ENCODE results near the gene ASIP.
"Not testable (repeated sequence)": the region's sequence is repeated elsewhere in the genome, so short reads cannot be mapped to it uniquely, and the experiment has no call there.

The ASIP gene

GRCh38 chr20:34242879-34243278 lies 1.7 kb downstream of the ASIP start:
- no peak for DNase-seq (ENCODE audit: low read depth in 3 of 3)

GRCh38 chr20:34243377-34243776 lies 2.2 kb downstream of the ASIP start:
- no peak for DNase-seq (ENCODE audit: low read depth in 3 of 3)

GRCh38 chr20:34246126-34246626 lies 5.0 kb downstream of the ASIP start:
- DNase-seq (ENCODE audit: low read depth in 3 of 3), result no peak

- no peak for DNase-seq (ENCODE audit: low read depth in 3 of 3)
These were observed 8.1 kb downstream of the ASIP start for GRCh38 chr20:34249291-34249690.

- no peak for DNase-seq (ENCODE audit: low read depth in 3 of 3)
These were observed 8.8 kb downstream of the ASIP start for GRCh38 chr20:34250005-34250404.

- DNase-seq (ENCODE audit: low read depth in 3 of 3), result no peak
These were observed 10.4 kb downstream of the ASIP start for GRCh38 chr20:34251619-34252018.

GRCh38 chr20:34252431-34253086 lies 11.3 kb downstream of the ASIP start:
- DNase-seq (ENCODE audit: low read depth in 3 of 3), result not testable (repeated sequence)

- no peak for DNase-seq (ENCODE audit: low read depth in 3 of 3)
These were observed 13.8 kb downstream of the ASIP start for GRCh38 chr20:34254979-34255378.

GRCh38 chr20:34256629-34257124 lies 15.5 kb downstream of the ASIP start:
- DNase-seq (ENCODE audit: low read depth in 3 of 3), result no peak

- no peak for DNase-seq (ENCODE audit: low read depth in 3 of 3)
These were observed 19.2 kb downstream of the ASIP start for GRCh38 chr20:34260208-34260942.

- DNase-seq (ENCODE audit: low read depth in 3 of 3), result no peak
These were observed 21.5 kb downstream of the ASIP start for GRCh38 chr20:34262488-34263288.

- not testable (repeated sequence) for DNase-seq (ENCODE audit: low read depth in 3 of 3)
These were observed 22.2 kb downstream of the ASIP start for GRCh38 chr20:34263468-34263867.

- no peak for DNase-seq (ENCODE audit: low read depth in 3 of 3)
These were observed 22.9 kb downstream of the ASIP start for GRCh38 chr20:34264141-34264540.

GRCh38 chr20:34268145-34268544 lies 26.9 kb downstream of the ASIP start:
- DNase-seq (ENCODE audit: low read depth in 3 of 3), result no peak

- no peak for DNase-seq (ENCODE audit: low read depth in 3 of 3)
These were observed 27.8 kb downstream of the ASIP start for GRCh38 chr20:34268851-34269636.

GRCh38 chr20:34269996-34270627 lies 28.9 kb downstream of the ASIP start:
- no peak for DNase-seq (ENCODE audit: low read depth in 3 of 3)

GRCh38 chr20:34271956-34272355 lies 30.7 kb downstream of the ASIP start:
- no peak for DNase-seq (ENCODE audit: low read depth in 3 of 3)

GRCh38 chr20:34274694-34275093 lies 33.5 kb downstream of the ASIP start:
- DNase-seq (ENCODE audit: low read depth in 3 of 3), result no peak

GRCh38 chr20:34281177-34281576 lies 40.0 kb downstream of the ASIP start:
- DNase-seq (ENCODE audit: low read depth in 3 of 3), result no peak

- no peak for DNase-seq (ENCODE audit: low read depth in 3 of 3)
These were observed 40.8 kb downstream of the ASIP start for GRCh38 chr20:34282041-34282440.

GRCh38 chr20:34283844-34284243 lies 42.6 kb downstream of the ASIP start:
- DNase-seq (ENCODE audit: low read depth in 3 of 3), result no peak
